ENCODE results near the gene FAM83C.

GRCh38 chr20:35326021-35326739, 34.0 kb upstream of the FAM83C start:
- TF ChIP-seq TEAD4 (CRISPR knock-in tag; IDR thresholded peaks at IDR 0.05) (no peak), ZBTB21 (CRISPR knock-in tag; IDR thresholded peaks at IDR 0.05; ENCODE audit: borderline replicate concordance) (no peak), USF1 (CRISPR knock-in tag; IDR thresholded peaks at IDR 0.05) (no peak), HMGXB4 (CRISPR knock-in tag; IDR thresholded peaks at IDR 0.05) (no peak), SP1 (CRISPR knock-in tag; conservative IDR thresholded peaks at IDR 0.05) (no peak), NR3C1 (CRISPR knock-in tag; conservative IDR thresholded peaks at IDR 0.05; ENCODE audit: low read depth) (no peak)
